Neural cell (in vitro differentiated cells): Measurements from ENCODE around the gene KRTAP10-2. TPM values are rescaled to one million over a fixed set of nuclear protein-coding genes. Genes with fewer than 3 reads are reported as not detected.

Experiments
- H2AFZ ChIP-seq: fragments of 200-600, 300-800 bp; sonication (generic), shearing (Covaris generic); 2 replicates; pipeline ENCODE4 v1.6.0; 2014; ENCODE audit warnings: low read depth, mild to moderate bottlenecking, antibody characterized with exemption, low read length, moderate library complexity
- H3F3A ChIP-seq: fragments of 200-600 bp; shearing (Covaris generic); 2 replicates; pipeline ENCODE4 v1.6.1; 2016; ENCODE audit warnings: mild to moderate bottlenecking, moderate library complexity, mixed read lengths, antibody characterized with exemption, low read length; ENCODE audit not compliant: insufficient read depth, poor library complexity, severe bottlenecking
- H3K27ac ChIP-seq: fragments of 200-600, 300-800 bp; sonication (generic), shearing (Covaris generic); 2 replicates; pipeline ENCODE4 v1.5.1; 2014; ENCODE audit warnings: mild to moderate bottlenecking, low read length, moderate library complexity
- H3K27me3 ChIP-seq: fragments of 300-800, 200-600 bp; sonication (generic), shearing (Covaris generic); 2 replicates; pipeline ENCODE4 v1.6.0; 2014; ENCODE audit warnings: mild to moderate bottlenecking, low read depth, low read length, moderate library complexity; ENCODE audit not compliant: insufficient read depth
- H3K36me3 ChIP-seq: fragments of 300-800, 200-600 bp; sonication (generic), shearing (Covaris generic); 2 replicates; pipeline ENCODE4 v1.5.1; 2014; ENCODE audit warnings: mild to moderate bottlenecking, antibody characterized with exemption, low read length, moderate library complexity; ENCODE audit not compliant: insufficient read depth
- H3K4me2 ChIP-seq: fragments of 300-800, 200-600 bp; sonication (generic), shearing (Covaris generic); 2 replicates; pipeline ENCODE4 v1.6.0; 2014; ENCODE audit warnings: mild to moderate bottlenecking, low read length
- H3K4me3 ChIP-seq: fragments of 300-800, 200-600 bp; sonication (generic), shearing (Covaris generic); 2 replicates; pipeline ENCODE4 v1.5.1; 2014; ENCODE audit warnings: mild to moderate bottlenecking, low read length, moderate library complexity
- H3K79me2 ChIP-seq: fragments of 200-600 bp; shearing (Covaris generic); replicated peaks from 2 replicates; pipeline ENCODE4 v1.6.0; 2014; ENCODE audit warnings: mild to moderate bottlenecking, low read length, moderate library complexity; ENCODE audit not compliant: insufficient read depth
- H3K9ac ChIP-seq: fragments of 300-800, 200-600 bp; sonication (generic), shearing (Covaris generic); 2 replicates; pipeline ENCODE4 v1.6.1; 2016; ENCODE audit warnings: mild to moderate bottlenecking, low read length, mixed read lengths
- H3K9me2 ChIP-seq: fragments of 200-600 bp; shearing (Covaris generic); 2 replicates; pipeline ENCODE4 v1.6.1; 2016; ENCODE audit warnings: mild to moderate bottlenecking, low read length, mixed read lengths; ENCODE audit not compliant: insufficient read depth
- H3K9me3 ChIP-seq: fragments of 200-600, 300-800 bp; sonication (generic), shearing (Covaris generic); 2 replicates; pipeline ENCODE4 v1.6.1; 2016; ENCODE audit warnings: mild to moderate bottlenecking, mixed run types, low read length, moderate library complexity, mixed read lengths
- H4K20me1 ChIP-seq: fragments of 200-600 bp; shearing (Covaris generic); 2 replicates; pipeline ENCODE4 v1.6.1; 2016; ENCODE audit warnings: mild to moderate bottlenecking, mixed run types; ENCODE audit not compliant: insufficient read depth
- EP300 ChIP-seq: fragments of 450-650 bp; conservative IDR thresholded peaks from 2 replicates; pipeline ENCODE4 v1.6.1; 2014; ENCODE audit warnings: antibody characterized with exemption, mild to moderate bottlenecking, moderate library complexity; ENCODE audit not compliant: poor library complexity, severe bottlenecking
- EZH2 ChIP-seq: fragments of 200-600, 300-800 bp; shearing (Covaris generic), sonication (generic); IDR thresholded peaks from 2 replicates; pipeline ENCODE4 v1.6.1; 2014; ENCODE audit warnings: antibody characterized with exemption, low read length, borderline replicate concordance, mild to moderate bottlenecking; ENCODE audit not compliant: insufficient read depth, poor library complexity, severe bottlenecking
- MXI1 ChIP-seq: fragments of 450-650 bp; conservative IDR thresholded peaks from 2 replicates; pipeline ENCODE4 v1.6.1; 2014; ENCODE audit warnings: antibody characterized with exemption, mild to moderate bottlenecking; ENCODE audit not compliant: poor library complexity, severe bottlenecking
- POLR2AphosphoS5 ChIP-seq: IDR thresholded peaks from 2 replicates; pipeline ENCODE4 v1.6.1; 2012
- RAD21 ChIP-seq: fragments of 450-650 bp; conservative IDR thresholded peaks from 2 replicates; pipeline ENCODE4 v1.6.1; 2014; ENCODE audit warnings: antibody characterized with exemption, mild to moderate bottlenecking, moderate library complexity
- REST ChIP-seq: IDR thresholded peaks from 2 replicates; pipeline ENCODE4 v1.6.1; 2012; ENCODE audit warnings: borderline replicate concordance
- SMC3 ChIP-seq: fragments of 450-650 bp; conservative IDR thresholded peaks from 2 replicates; pipeline ENCODE4 v1.6.1; 2014; ENCODE audit warnings: antibody characterized with exemption, mild to moderate bottlenecking, moderate library complexity; ENCODE audit not compliant: poor library complexity
- TAF1 ChIP-seq: IDR thresholded peaks from 2 replicates; pipeline ENCODE4 v1.6.1; 2012; ENCODE audit warnings: low read depth
- polyA plus RNA-seq: library from polyadenylated mRNA; depleted of rRNA; stranded (reverse); fragments of >200 nt; gene quantifications from 2 replicates; pipeline ENCODE4 v1.2.3, GENCODE V29; 2014
- TF ChIP-seq, protein P1 (sequence below): fragments of 450-650 bp; IDR thresholded peaks from 2 replicates; pipeline ENCODE4 v1.5.1; 2014; ENCODE audit warnings: antibody characterized with exemption, mild to moderate bottlenecking, moderate library complexity; ENCODE audit not compliant: poor library complexity, severe bottlenecking

The KRTAP10-2 gene
- polyA plus RNA-seq, 1 donor from 2014 or later = not detected

DNA sequence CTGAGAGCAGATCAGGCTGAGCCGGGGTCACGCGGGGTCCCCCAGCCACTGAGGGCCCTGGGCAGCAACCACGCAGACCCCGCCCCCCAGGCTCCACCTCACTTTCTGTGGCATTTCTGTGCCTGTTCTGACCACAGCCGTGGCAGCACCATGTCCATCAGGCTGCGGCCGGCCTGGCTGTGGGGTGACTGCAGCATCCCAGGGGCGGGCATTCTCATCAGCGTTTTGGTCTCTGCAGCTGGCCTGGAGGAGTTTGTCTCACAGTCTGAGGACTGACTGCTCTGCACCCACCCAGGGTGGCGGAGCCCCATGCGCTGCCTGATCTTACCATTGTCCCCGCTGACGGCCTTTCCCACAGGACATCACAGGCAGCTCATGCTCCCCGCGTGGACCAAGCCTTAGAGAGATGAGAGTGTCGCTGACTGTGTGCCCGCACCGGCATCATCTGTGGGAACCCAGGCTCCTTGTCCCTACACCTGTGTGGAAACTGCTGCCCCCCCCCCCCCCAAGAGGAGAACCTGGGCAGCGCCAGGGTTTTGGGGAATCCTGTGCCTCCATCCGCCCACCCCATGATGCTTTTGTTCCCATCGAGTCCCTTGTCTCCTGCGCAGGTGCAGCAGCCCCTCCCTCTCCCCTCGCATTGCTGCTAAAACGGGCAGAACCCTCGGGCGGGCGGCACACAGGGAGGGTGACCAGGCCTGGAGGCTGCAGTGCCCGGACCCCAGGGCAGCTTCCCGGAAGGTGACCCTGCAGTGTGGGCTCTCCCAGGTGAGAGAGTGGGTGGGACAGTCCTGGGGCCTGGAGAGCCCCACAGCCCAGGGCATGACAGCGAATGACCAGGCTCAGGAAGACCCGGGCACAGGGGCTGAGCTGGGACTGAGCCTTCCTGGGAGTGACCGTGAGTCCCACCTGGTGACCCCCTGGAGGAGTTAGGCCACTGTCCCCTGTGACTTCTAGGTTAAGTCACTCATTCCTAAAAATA, 13.1 kb downstream of the KRTAP10-2 start:
- H3K27me3 ChIP-seq = no peaks in the 10 kb centered on the region
- no peaks in the 10 kb centered on the region for H3K36me3 ChIP-seq
- H3K79me2 ChIP-seq = no peaks in the 10 kb centered on the region
- H3K9ac ChIP-seq = no peak overlapping the region
- no peaks in the 10 kb centered on the region for H3K9me3 ChIP-seq
- no peak overlapping the region for H3K4me2 ChIP-seq
- TF ChIP-seq TAF1 (no peak), RAD21 (no peak), REST (no peak), EP300 (no peak)
- H2AFZ ChIP-seq = no peak overlapping the region
- no peaks in the 10 kb centered on the region for H3F3A ChIP-seq
- H3K4me3 ChIP-seq = no peak overlapping the region
- no peak overlapping the region for H3K27ac ChIP-seq
- no peaks in the 10 kb centered on the region for H4K20me1 ChIP-seq
- H3K9me2 ChIP-seq = no peaks in the 10 kb centered on the region

DNA sequence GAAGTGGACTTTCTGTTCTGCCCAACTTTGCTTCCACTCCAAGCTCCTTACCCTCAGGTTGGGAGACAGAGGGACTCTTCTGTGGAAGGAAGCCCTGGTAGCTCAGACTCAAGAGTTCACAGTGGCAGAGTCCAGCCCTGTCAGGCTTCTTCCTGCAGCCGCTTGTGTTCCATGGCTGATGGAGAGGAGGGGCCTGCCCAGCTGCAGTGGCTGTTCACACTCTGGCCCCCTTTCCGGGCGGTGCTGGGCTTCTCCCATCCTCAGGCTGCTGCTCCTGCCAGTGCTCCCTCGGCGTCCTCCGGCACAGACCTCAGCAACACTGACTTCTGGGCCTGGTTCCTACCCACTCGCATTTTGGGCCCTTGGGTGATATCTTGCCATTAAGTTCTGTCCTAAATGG, 15.3 kb downstream of the KRTAP10-2 start:
- H3K4me3 ChIP-seq = no peak overlapping the region
- no peaks in the 10 kb centered on the region for H3K79me2 ChIP-seq
- H3F3A ChIP-seq = no peaks in the 10 kb centered on the region
- H3K9me3 ChIP-seq = no peaks in the 10 kb centered on the region
- H3K9ac ChIP-seq = no peak overlapping the region
- no peaks in the 10 kb centered on the region for H3K36me3 ChIP-seq
- H3K27ac ChIP-seq = no peak overlapping the region
- no peaks in the 10 kb centered on the region for H3K27me3 ChIP-seq
- no peaks in the 10 kb centered on the region for H4K20me1 ChIP-seq
- no peaks in the 10 kb centered on the region for H3K9me2 ChIP-seq
- TF ChIP-seq MXI1 (no peak), TAF1 (no peak), RAD21 (no peak), EP300 (no peak)
- no peak overlapping the region for H2AFZ ChIP-seq
- no peak overlapping the region for H3K4me2 ChIP-seq

DNA sequence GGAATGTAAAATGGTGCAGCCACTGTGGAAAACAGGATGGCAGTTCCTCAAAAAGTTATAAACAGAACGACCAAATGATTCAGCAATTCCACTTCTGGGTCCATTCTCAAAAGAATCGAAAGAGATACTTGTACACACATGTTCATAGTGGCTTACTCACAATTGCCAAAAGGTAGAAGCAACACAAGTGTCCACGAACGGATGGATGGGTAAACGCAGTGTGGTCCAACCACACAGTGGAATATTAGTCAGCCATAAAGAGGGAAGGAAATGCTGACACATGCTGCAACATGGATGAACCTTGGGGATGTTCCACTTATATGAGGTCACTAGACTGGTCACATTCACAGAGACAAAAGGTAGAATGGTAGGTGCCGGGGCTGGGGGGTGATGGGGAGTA, 16.6 kb downstream of the KRTAP10-2 start:
- Histone ChIP-seq H3K79me2 (no peaks in the 10 kb centered on the region), H3K4me2 (no peak overlapping the region), H3K27me3 (no peaks in the 10 kb centered on the region), H3K4me3 (no peak overlapping the region), H3K27ac (no peak overlapping the region), H2AFZ (no peak overlapping the region), H4K20me1 (no peaks in the 10 kb centered on the region), H3K9ac (no peak overlapping the region), H3F3A (no peaks in the 10 kb centered on the region), H3K9me2 (no peaks in the 10 kb centered on the region), H3K36me3 (no peaks in the 10 kb centered on the region), H3K9me3 (no peaks in the 10 kb centered on the region)
- no peak for TF ChIP-seq MXI1
- TF ChIP-seq EZH2 = no peak
- TF ChIP-seq REST = no peak
- TF ChIP-seq TAF1 = no peak
- TF ChIP-seq RAD21 = no peak
- no peak for TF ChIP-seq POLR2AphosphoS5
- no peak for TF ChIP-seq SMC3
- TF ChIP-seq, protein P1, sequence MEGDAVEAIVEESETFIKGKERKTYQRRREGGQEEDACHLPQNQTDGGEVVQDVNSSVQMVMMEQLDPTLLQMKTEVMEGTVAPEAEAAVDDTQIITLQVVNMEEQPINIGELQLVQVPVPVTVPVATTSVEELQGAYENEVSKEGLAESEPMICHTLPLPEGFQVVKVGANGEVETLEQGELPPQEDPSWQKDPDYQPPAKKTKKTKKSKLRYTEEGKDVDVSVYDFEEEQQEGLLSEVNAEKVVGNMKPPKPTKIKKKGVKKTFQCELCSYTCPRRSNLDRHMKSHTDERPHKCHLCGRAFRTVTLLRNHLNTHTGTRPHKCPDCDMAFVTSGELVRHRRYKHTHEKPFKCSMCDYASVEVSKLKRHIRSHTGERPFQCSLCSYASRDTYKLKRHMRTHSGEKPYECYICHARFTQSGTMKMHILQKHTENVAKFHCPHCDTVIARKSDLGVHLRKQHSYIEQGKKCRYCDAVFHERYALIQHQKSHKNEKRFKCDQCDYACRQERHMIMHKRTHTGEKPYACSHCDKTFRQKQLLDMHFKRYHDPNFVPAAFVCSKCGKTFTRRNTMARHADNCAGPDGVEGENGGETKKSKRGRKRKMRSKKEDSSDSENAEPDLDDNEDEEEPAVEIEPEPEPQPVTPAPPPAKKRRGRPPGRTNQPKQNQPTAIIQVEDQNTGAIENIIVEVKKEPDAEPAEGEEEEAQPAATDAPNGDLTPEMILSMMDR = no peak
- TF ChIP-seq EP300 = no peak
